ENCODE data around the gene SULT1C2. TPM values are rescaled to one million over a fixed set of nuclear protein-coding genes. Genes with fewer than 3 reads are reported as not detected.

SULT1C2 gene
- total and polyA plus RNA-seq, 9 of the 15 experiments (the other 6 are each of a cell fraction or from before 2014, with no cell fraction given) = 0.22 TPM; not detected in 8

DNA sequence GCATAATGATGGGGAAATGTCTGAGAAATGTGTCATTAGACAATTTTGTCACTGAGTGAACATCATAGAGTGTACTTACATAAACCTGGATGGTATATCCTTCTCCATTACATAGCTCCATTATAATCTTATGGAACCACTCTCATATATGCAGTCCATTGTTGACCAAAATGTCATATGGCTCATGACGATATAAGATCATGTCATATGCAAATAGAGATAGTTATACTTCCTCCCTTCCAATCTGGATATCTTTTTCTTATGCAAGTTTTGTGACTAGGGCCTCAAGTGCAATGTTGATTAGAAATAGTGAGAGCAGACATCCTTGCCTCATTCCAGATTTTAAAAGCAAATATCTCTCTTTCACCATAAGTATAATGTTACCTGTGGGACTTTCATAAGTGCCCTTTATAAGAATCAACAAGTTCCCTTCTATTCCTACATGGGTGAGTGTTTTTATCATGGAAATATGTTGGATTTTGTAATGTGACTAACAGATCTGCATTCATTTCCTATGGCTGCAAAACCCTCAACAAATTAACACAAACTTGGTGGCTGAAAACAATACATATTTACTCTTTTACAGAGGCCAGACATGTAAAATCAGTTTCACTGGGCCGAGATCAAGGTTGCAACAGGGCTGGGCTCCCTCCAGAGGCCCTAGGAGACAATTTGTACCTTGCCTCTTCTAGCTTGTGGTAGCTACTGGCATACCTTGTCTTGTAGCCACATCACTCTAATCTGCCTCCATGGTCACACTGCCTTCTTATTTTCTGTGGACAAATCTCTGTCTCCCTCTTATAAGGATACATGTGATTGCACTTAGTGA lies 67.4 kb downstream of the SULT1C2 start (continued):
- TF ChIP-seq ZNF280A (IDR thresholded peaks at IDR 0.05; ENCODE audit: low read depth, partially characterized antibody) (no peak), MTF1 (CRISPR knock-in tag; IDR thresholded peaks at IDR 0.05; ENCODE audit: borderline replicate concordance) (no peak), KAT2B (IDR thresholded peaks at IDR 0.05; ENCODE audit: low read depth, low read length) (no peak), C11orf30 (IDR thresholded peaks at IDR 0.05; ENCODE audit: low read depth) (no peak), ETS2 (tag; IDR thresholded peaks at IDR 0.05; ENCODE audit: borderline replicate concordance, poor library complexity, severe bottlenecking) (no peak), ERF (CRISPR knock-in tag; IDR thresholded peaks at IDR 0.05) (no peak), ESRRB (CRISPR knock-in tag; IDR thresholded peaks at IDR 0.05; ENCODE audit: borderline replicate concordance) (no peak), KLF6 (CRISPR knock-in tag; IDR thresholded peaks at IDR 0.05; ENCODE audit: borderline replicate concordance) (no peak), ETV1 (tag; conservative IDR thresholded peaks at IDR 0.05; ENCODE audit: low read depth) (no peak), SMAD3 (CRISPR knock-in tag; conservative IDR thresholded peaks at IDR 0.05) (no peak), ZNF764 (CRISPR knock-in tag; IDR thresholded peaks at IDR 0.05; ENCODE audit: low read depth) (no peak), ARID3B (CRISPR knock-in tag; IDR thresholded peaks at IDR 0.05; ENCODE audit: borderline replicate concordance) (no peak)
- TF ChIP-seq, protein P1, sequence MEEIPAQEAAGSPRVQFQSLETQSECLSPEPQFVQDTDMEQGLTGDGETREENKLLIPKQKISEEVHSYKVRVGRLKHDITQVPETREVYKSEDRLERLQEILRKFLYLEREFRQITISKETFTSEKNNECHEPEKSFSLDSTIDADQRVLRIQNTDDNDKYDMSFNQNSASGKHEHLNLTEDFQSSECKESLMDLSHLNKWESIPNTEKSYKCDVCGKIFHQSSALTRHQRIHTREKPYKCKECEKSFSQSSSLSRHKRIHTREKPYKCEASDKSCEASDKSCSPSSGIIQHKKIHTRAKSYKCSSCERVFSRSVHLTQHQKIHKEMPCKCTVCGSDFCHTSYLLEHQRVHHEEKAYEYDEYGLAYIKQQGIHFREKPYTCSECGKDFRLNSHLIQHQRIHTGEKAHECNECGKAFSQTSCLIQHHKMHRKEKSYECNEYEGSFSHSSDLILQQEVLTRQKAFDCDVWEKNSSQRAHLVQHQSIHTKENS (CRISPR knock-in tag; IDR thresholded peaks at IDR 0.05) = no peak
- TF ChIP-seq, protein P2, sequence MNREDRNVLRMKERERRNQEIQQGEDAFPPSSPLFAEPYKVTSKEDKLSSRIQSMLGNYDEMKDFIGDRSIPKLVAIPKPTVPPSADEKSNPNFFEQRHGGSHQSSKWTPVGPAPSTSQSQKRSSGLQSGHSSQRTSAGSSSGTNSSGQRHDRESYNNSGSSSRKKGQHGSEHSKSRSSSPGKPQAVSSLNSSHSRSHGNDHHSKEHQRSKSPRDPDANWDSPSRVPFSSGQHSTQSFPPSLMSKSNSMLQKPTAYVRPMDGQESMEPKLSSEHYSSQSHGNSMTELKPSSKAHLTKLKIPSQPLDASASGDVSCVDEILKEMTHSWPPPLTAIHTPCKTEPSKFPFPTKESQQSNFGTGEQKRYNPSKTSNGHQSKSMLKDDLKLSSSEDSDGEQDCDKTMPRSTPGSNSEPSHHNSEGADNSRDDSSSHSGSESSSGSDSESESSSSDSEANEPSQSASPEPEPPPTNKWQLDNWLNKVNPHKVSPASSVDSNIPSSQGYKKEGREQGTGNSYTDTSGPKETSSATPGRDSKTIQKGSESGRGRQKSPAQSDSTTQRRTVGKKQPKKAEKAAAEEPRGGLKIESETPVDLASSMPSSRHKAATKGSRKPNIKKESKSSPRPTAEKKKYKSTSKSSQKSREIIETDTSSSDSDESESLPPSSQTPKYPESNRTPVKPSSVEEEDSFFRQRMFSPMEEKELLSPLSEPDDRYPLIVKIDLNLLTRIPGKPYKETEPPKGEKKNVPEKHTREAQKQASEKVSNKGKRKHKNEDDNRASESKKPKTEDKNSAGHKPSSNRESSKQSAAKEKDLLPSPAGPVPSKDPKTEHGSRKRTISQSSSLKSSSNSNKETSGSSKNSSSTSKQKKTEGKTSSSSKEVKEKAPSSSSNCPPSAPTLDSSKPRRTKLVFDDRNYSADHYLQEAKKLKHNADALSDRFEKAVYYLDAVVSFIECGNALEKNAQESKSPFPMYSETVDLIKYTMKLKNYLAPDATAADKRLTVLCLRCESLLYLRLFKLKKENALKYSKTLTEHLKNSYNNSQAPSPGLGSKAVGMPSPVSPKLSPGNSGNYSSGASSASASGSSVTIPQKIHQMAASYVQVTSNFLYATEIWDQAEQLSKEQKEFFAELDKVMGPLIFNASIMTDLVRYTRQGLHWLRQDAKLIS (CRISPR knock-in tag; IDR thresholded peaks at IDR 0.05) = no peak
- TF ChIP-seq, protein P3, sequence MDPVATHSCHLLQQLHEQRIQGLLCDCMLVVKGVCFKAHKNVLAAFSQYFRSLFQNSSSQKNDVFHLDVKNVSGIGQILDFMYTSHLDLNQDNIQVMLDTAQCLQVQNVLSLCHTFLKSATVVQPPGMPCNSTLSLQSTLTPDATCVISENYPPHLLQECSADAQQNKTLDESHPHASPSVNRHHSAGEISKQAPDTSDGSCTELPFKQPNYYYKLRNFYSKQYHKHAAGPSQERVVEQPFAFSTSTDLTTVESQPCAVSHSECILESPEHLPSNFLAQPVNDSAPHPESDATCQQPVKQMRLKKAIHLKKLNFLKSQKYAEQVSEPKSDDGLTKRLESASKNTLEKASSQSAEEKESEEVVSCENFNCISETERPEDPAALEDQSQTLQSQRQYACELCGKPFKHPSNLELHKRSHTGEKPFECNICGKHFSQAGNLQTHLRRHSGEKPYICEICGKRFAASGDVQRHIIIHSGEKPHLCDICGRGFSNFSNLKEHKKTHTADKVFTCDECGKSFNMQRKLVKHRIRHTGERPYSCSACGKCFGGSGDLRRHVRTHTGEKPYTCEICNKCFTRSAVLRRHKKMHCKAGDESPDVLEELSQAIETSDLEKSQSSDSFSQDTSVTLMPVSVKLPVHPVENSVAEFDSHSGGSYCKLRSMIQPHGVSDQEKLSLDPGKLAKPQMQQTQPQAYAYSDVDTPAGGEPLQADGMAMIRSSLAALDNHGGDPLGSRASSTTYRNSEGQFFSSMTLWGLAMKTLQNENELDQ (CRISPR knock-in tag; IDR thresholded peaks at IDR 0.05; ENCODE audit: borderline replicate concordance) = no peak
